Stimulated activated effector memory CD8-positive, alpha-beta T cell treated with anti-CD3 and anti-CD28 coated beads, Interleukin-12 subunit alpha, Interleukin-12 subunit beta, amount 100 ng/mL, for 72 hours (primary cell): ENCODE data around the gene CABLES1.

Experiments
- ATAC-seq: fragments of 150-1000 bp; cut with Tn5 transposase; 2 replicates; pipeline ENCODE4 v1.10.0; 2021
- DNase-seq, 2 donors: peaks; one replicate each; pipeline ENCODE4 v3.0.0; 2021 to 2022; ENCODE audit warnings: low spot score in 2 of 2
- H3K27ac Mint-ChIP-seq: one replicate; pipeline ENCODE4 v1.8.0; 2022; ENCODE audit warnings: mild to moderate bottlenecking, mixed read lengths
- H3K36me3 Mint-ChIP-seq: one replicate; pipeline ENCODE4 v1.8.0; 2022; ENCODE audit warnings: mild to moderate bottlenecking, mixed read lengths
- H3K4me1 Mint-ChIP-seq: one replicate; pipeline ENCODE4 v1.8.0; 2022; ENCODE audit warnings: mixed read lengths
- H3K4me3 Mint-ChIP-seq: one replicate; pipeline ENCODE4 v1.8.0; 2022; ENCODE audit warnings: mild to moderate bottlenecking, mixed read lengths
- H3K9me3 Mint-ChIP-seq: one replicate; pipeline ENCODE4 v1.8.0; 2022; ENCODE audit warnings: mixed read lengths

CABLES1 gene

GRCh38 chr18:23131693-23132319, 3.5 kb upstream of the CABLES1 start:
- ATAC-seq (peak; percentile 58), DNase-seq (peak; percentile 53 to 62)
- H3K36me3 Mint-ChIP-seq, result no peaks in the 10 kb centered on the region
- H3K9me3 Mint-ChIP-seq, result no peaks in the 10 kb centered on the region
- H3K4me1 Mint-ChIP-seq, result peaks cover 11% of the 10 kb centered on the region
- no peak overlapping the region for H3K4me3 Mint-ChIP-seq
- H3K27ac Mint-ChIP-seq, result no peak overlapping the region

DNA sequence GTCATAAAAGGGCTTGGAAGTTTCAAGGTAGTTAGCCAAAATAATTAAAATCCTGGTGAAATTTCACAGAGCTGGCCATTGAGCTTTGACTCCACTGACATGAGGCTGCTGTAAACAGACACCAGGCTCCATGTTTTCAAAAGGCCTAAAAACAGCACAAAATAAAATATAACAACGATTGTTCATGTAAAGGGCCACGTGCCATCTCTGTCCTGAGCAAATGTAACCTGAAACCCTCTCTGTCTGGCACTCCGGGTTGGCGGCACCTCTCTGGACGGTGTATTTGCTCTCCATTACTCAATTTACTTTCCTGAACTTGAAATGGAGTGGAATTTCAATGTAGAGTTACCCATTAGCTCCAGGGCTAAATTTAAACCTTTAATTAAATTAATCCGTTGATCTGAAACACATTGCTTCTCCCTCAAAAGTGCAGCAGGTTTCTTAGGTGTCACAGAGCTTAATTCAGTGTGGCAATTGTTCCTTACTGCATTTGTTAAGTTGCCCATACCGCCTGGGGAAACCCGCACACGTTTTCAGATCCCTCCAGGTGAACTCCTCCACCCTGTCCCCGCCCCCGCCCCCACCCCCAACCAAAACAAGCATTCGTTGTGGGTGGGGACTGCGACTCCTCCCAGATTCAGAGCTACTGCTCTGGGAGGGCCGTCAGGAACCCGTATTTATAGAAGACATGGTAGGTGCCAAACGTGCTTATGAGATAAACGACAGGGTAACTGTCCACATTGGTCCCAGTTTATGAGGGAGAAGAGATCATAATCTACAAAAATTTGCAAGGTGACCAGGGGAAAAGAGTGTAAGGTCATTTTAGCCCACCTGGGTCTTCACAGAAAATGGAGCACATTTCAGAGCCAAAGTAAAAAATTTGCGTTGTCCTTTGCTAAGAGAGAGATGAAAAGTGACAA, 1.2 kb upstream of the CABLES1 start:
- ATAC-seq (no peak), DNase-seq (no peak)
- Mint-ChIP-seq H3K4me3 (peak overlapping the region; percentile 63), H3K4me1 (peaks cover 11% of the 10 kb centered on the region), H3K9me3 (no peaks in the 10 kb centered on the region), H3K36me3 (no peaks in the 10 kb centered on the region), H3K27ac (no peak overlapping the region)

- no peaks in the 10 kb centered on the region for H3K36me3 Mint-ChIP-seq
- H3K4me3 Mint-ChIP-seq, result peak overlapping the region; percentile 63
- H3K4me1 Mint-ChIP-seq, result peaks cover 11% of the 10 kb centered on the region
- DNase-seq, result peak; percentile 4 to 61
- H3K9me3 Mint-ChIP-seq, result no peaks in the 10 kb centered on the region
- H3K27ac Mint-ChIP-seq, result no peak overlapping the region
- ATAC-seq, result peak; percentile 58
Measured at GRCh38 chr18:23135550-23136325, 453 bp downstream of the CABLES1 start.

DNA sequence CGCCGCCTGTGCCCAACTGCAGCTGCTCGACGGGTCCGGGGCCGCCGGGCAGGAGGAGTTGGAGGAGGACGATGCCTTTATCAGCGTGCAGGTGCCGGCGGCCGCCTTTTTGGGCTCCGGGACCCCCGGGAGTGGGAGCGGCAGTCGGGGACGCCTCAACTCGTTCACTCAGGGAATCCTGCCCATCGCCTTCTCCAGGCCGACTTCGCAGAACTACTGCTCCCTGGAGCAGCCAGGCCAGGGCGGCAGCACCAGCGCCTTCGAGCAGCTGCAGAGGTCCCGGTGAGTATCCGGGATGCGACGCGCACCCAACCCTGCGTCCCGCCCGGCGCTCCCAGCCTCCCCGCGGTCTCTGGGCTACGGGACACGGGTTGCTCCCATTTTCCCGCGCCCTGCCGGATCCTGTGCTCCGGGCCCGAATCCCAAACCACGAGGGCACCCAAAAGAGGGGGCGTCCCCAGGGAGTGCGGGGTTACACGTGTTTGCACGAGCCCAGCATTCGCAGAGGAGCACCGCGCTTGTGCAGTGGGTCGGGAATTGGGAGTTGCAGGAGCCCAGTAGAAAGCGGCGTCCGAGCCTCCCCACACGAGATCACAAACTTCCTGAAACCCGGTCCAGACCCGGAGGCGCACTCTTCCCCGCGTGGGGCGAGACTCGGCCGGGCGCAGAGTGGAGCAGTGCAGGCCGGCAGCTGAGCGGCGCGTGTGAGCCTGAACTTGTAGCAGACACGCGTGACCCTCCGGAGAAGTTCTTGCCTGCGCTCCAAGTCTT, 1.2 kb downstream of the CABLES1 start:
- Mint-ChIP-seq H3K36me3 (no peaks in the 10 kb centered on the region), H3K4me1 (peaks cover 11% of the 10 kb centered on the region), H3K4me3 (peak overlapping the region; percentile 52), H3K27ac (no peak overlapping the region), H3K9me3 (no peaks in the 10 kb centered on the region)
- ATAC-seq, result peak; percentile 32
- DNase-seq, result peak in 1 of 2 donors; percentile 5

- ATAC-seq (no peak), DNase-seq (no peak)
- Mint-ChIP-seq H3K36me3 (no peaks in the 10 kb centered on the region), H3K9me3 (no peaks in the 10 kb centered on the region), H3K4me1 (peaks cover 11% of the 10 kb centered on the region), H3K4me3 (peak overlapping the region; percentile 52), H3K27ac (no peak overlapping the region)
Measured at GRCh38 chr18:23137097-23137635, 1.9 kb downstream of the CABLES1 start.

DNA sequence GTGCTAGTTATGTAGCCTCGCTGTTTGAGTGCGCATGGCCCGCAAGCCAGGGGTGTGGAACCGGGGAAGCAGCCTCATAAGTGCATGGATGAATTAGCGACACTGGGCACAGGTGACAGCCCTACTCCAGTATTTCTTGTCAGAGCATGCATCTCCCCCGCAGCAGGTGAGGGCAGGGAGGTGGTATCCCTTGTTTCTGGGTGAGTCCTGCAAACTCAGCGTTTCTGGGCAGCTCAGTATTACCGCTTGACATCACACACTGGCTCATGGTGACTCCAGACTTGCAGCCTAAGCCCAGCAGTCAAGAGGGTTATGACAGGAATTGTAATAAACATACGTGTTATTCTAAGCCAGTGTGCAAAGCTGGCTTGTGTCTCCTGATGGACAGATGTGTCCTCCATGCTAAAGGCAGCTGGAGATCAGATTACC, 2.5 kb downstream of the CABLES1 start:
- ATAC-seq (no peak), DNase-seq (no peak)
- H3K4me3 Mint-ChIP-seq, result no peak overlapping the region
- H3K9me3 Mint-ChIP-seq, result no peaks in the 10 kb centered on the region
- no peak overlapping the region for H3K27ac Mint-ChIP-seq
- peaks cover 11% of the 10 kb centered on the region for H3K4me1 Mint-ChIP-seq
- H3K36me3 Mint-ChIP-seq, result no peaks in the 10 kb centered on the region

DNA sequence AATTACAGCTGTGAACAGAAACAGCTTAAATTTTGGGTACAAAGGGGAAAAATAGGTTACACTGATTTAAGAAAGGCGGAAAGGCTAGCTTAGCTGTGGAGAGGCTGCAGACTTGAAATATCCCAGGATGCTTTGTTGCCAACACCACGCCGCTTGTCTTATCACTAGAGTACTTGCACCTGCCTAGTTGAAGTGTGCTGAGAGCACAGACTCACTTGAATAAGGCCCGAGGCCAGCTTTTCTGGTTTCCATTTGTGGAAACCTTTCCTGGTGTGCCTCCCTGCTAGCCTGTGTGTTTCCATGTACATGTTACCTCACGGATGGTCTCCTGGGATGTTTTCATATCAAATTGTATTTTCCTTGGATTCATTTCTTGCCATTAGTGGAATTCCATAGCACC, 3.2 kb downstream of the CABLES1 start:
- ATAC-seq (no peak), DNase-seq (no peak)
- no peaks in the 10 kb centered on the region for H3K9me3 Mint-ChIP-seq
- peaks cover 18% of the 10 kb centered on the region for H3K4me1 Mint-ChIP-seq
- H3K36me3 Mint-ChIP-seq, result no peaks in the 10 kb centered on the region
- H3K27ac Mint-ChIP-seq, result no peak overlapping the region
- no peak overlapping the region for H3K4me3 Mint-ChIP-seq

DNA sequence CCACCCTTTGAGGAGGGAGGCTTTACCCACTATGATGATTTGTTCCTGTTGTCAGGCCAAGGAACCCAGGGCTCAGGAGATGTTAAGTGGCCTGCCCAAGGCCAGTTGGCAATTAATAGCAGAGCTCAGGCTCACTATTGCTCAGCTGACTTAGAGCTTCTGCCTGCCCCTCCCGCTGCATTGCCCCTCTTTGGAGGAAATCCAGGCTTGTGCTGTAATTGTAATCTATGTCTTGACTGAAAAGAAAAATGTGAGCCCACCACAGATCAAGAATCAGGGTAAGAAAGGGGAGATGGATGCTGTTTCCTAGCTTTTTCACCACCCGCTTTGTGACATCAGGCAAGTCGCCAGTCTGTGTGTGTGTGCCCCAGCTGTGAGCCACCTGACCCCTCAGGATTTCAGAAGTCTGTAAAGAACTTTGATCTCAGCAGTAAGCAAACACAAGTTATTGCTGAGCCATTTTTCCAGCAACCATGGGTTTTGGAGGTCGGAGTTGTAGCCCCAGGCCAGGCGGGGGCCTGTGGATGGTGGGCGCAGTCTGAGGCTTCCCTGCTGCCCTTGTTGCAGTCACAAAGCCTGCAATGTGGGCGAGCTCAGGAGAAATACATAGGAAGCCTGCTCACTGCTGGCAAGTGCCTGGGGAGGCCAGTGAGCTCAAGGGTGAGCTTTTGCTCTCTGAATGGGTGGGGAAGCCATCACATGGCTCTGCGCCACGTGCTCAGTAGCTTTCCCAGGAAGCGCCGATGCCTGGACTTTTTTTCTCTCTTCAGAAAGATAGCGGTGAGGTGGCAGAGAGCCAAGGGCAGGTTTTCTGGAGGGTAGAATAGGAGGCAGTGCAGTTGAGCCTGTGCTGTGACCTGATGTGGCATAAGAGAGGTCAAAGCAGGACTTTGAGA, 6.1 kb downstream of the CABLES1 start:
- Mint-ChIP-seq H3K4me3 (no peak overlapping the region), H3K9me3 (no peaks in the 10 kb centered on the region), H3K4me1 (peaks cover 14% of the 10 kb centered on the region), H3K36me3 (no peaks in the 10 kb centered on the region), H3K27ac (no peak overlapping the region)
- DNase-seq, result no peak
- no peak for ATAC-seq

GRCh38 chr18:23142251-23142929, 7.1 kb downstream of the CABLES1 start:
- DNase-seq (no peak), ATAC-seq (peak; percentile 37)
- Mint-ChIP-seq H3K4me3 (no peak overlapping the region), H3K9me3 (no peaks in the 10 kb centered on the region), H3K27ac (no peak overlapping the region), H3K4me1 (peaks cover 14% of the 10 kb centered on the region), H3K36me3 (no peaks in the 10 kb centered on the region)

DNA sequence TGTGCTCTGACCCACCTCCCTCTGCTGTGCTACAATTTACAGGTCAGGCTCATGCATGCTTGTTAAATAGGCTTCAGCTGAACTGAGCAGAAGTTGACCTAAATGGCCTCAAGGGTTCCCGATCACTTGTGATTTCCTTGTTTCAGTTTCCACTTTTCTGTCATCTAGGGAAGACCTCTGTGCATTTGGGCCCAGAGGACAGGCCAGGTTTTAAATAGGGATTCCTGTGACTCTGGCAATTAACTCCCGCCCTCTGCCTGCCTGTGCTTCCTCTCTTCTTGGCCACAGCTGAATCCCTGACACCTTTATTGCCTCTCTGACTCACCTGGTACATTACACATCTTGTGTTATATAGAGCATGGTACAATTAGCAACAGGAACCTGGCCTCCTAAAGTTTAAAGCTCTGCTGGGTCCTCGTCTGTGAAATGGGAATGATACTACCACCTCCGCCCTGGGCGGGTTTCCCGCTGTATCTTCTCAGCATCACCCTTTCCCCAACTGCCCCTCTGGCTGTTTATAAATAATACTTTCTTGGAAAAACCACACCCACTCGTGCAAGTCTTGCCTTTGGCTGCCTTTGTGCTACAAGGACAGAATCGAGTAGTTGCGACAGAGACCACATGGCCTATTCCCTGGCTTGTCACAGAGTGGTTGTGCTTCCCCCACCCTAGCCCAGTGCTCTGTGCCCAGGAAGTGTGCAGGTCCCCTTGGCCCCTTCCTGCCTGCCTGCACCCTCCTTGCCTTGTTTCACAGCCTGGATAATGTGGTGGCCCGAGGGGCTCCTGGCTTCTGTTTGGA, 7.9 kb downstream of the CABLES1 start:
- Mint-ChIP-seq H3K4me3 (no peak overlapping the region), H3K9me3 (no peaks in the 10 kb centered on the region), H3K4me1 (peaks cover 14% of the 10 kb centered on the region), H3K36me3 (no peaks in the 10 kb centered on the region), H3K27ac (no peak overlapping the region)
- ATAC-seq (peak; percentile 56), DNase-seq (no peak)

DNA sequence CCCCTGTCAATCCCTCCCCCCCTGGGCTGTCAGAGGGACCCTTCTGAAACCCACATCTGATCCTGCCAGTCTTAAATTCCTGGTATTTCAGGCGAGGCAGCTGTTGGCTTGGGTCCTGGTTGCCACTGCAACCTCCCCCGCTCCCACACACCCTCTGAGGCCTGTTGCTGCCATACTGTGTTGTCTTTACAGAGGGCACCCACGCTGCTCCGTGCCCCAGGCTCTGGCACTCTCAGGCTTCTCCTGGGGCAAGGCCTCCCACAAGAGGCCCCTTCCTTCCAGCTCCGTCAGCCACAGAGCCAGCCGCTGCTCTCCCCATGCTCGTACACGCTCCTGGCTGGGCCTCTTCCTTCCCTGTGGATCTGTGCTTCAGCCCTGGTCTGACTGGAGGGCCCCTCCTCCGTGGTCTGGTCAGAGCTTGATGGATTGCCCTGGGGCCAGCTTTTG, 8.6 kb downstream of the CABLES1 start:
- Mint-ChIP-seq H3K4me1 (peaks cover 14% of the 10 kb centered on the region), H3K9me3 (no peaks in the 10 kb centered on the region), H3K36me3 (no peaks in the 10 kb centered on the region), H3K27ac (peak overlapping the region; percentile 20), H3K4me3 (no peak overlapping the region)
- ATAC-seq (no peak), DNase-seq (no peak)

DNA sequence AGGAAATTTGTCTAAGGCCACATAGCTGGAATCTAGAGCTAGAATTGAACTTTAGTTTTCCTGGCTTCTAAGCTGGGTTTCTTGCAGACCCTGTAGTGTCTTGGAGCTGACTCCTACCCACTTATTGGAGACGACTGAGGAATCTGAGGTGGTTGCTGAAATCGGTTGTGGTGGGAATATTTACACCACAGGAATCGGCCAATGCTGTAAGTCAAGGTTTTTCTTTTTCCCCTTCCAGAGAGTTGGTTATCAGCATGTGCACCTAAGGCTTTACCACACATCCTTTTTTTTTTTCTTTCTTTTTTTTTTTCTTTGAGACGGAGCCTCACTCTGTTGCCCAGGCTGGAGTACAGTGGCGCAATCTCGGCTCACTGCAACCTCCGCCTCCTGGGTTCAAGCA, 9.4 kb downstream of the CABLES1 start:
- H3K4me1 Mint-ChIP-seq, result peaks cover 14% of the 10 kb centered on the region
- no peak overlapping the region for H3K27ac Mint-ChIP-seq
- H3K4me3 Mint-ChIP-seq, result no peak overlapping the region
- DNase-seq, result no peak
- H3K36me3 Mint-ChIP-seq, result no peaks in the 10 kb centered on the region
- H3K9me3 Mint-ChIP-seq, result no peaks in the 10 kb centered on the region
- no peak for ATAC-seq

DNA sequence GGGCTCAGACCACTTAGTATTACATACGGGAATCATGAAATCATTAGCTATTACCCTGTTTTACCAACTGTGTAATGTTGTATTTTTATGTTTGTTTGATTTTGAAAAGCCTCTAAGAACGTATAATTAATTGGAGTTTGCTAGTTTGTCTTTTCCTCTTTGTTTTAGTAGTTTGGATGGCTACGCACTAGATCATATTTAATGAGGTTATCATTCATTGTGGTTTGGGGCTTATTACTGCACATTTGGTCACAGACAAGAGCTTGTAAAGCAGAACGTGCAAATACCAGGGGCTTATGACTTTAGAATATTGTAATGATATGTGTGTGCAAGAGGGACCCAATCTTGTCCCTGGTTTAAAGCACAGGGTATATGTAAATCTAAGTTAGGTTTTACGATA, 10.3 kb downstream of the CABLES1 start:
- H3K27ac Mint-ChIP-seq, result no peak overlapping the region
- no peaks in the 10 kb centered on the region for H3K36me3 Mint-ChIP-seq
- H3K9me3 Mint-ChIP-seq, result no peaks in the 10 kb centered on the region
- peaks cover 14% of the 10 kb centered on the region for H3K4me1 Mint-ChIP-seq
- ATAC-seq, result no peak
- DNase-seq, result no peak
- H3K4me3 Mint-ChIP-seq, result no peak overlapping the region
